ENCODE data around the gene RYR1. TPM values are rescaled to one million over a fixed set of nuclear protein-coding genes. Genes with fewer than 3 reads are reported as not detected.

The RYR1 gene
- total and polyA plus RNA-seq, 2 experiments from 2014 or later: 0.07 to 0.21 TPM

DNA sequence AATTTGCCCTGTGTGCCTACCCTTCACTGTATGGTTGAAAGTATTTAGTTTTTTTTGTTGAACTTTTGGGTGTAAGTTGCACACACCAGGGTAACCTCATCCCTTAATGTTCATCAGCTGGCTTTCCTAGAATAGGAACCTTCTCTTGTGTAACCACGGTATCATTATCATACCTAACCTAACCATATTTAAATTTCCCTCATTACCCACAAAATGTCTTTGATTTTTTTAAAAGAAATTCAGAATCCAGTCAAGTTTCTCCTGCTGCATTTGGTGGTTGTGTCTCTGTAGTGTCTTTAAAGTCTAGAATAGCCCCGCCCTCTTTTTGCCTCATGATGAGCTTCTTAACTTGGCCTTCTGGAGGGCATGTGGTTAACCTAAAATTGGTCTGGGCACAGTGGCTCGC lies 80.3 kb downstream of the RYR1 start:
- 96% methylated on average over 3 of the region's 3 CpGs for WGBS (ENCODE audit: low lambda C conversion rate, missing lambda C conversion rate)
- H3K4me1 ChIP-seq (ENCODE audit: insufficient read depth): no peaks in the 10 kb centered on the region

DNA sequence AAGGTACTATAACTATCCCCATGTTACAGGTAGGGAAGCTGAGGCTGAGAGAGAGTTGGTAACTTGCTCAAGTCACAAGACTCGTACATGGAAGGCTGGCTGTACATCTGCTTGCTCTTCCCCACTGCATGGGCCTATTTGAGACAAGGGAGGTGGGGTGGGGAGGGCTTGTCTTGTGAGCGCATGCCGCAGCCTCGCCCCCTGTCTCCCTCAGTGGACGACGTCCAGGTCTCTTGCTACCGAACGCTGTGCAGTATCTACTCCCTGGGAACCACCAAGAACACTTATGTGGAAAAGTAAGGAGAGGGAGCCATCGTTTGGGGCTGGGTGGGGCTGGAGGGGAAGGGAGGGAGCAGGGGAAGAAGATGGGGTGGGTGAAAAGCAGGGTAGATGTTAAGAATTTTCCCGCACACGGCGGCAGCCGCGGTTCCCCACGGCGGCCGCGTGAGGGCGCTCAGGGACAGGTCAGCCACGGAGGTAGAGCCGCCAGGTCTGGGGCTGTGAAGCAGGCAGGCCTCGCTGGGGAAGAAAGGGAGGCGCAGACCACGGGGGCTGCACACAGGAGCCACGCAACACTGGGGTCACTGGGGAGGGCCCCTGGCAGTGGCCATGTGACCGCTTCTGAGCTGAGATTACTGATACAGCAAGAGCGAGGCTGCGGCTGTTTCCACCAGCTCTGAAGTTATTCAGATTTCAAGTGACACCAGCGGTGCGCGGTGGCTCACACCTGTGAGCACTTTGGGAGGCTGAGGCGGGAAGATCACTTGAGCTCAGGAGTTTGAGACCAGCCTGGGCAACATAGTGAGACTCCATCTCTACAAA lies 81.5 kb downstream of the RYR1 start:
- Histone ChIP-seq H3K4me1 (ENCODE audit: insufficient read depth) (no peaks in the 10 kb centered on the region), H3K4me2 (no peak overlapping the region), H3K27me3 (no peaks in the 10 kb centered on the region), H3K36me3 (replicated peaks; ENCODE audit: insufficient read depth, low read depth) (no peaks in the 10 kb centered on the region), H3K27ac (no peak overlapping the region), H3K79me2 (no peaks in the 10 kb centered on the region), H3K9me3 (ENCODE audit: low read depth) (no peaks in the 10 kb centered on the region), H3K9me2 (replicated peaks; ENCODE audit: insufficient read depth) (no peaks in the 10 kb centered on the region), H4K20me1 (ENCODE audit: insufficient read depth, poor library complexity, severe bottlenecking) (no peaks in the 10 kb centered on the region), H2AFZ (peak overlapping the region; percentile 71), H3K4me3 (no peak overlapping the region)
- WGBS (ENCODE audit: low lambda C conversion rate, missing lambda C conversion rate): 53% methylated on average over 19 of the region's 32 CpGs
- DNase-seq (ENCODE audit: low spot score): peak; percentile 76
- TF ChIP-seq EZH2phosphoT487 (IDR thresholded peaks at IDR 0.05; ENCODE audit: low read depth, severe bottlenecking, unreplicated experiment): no peak
- TF ChIP-seq, protein P1, sequence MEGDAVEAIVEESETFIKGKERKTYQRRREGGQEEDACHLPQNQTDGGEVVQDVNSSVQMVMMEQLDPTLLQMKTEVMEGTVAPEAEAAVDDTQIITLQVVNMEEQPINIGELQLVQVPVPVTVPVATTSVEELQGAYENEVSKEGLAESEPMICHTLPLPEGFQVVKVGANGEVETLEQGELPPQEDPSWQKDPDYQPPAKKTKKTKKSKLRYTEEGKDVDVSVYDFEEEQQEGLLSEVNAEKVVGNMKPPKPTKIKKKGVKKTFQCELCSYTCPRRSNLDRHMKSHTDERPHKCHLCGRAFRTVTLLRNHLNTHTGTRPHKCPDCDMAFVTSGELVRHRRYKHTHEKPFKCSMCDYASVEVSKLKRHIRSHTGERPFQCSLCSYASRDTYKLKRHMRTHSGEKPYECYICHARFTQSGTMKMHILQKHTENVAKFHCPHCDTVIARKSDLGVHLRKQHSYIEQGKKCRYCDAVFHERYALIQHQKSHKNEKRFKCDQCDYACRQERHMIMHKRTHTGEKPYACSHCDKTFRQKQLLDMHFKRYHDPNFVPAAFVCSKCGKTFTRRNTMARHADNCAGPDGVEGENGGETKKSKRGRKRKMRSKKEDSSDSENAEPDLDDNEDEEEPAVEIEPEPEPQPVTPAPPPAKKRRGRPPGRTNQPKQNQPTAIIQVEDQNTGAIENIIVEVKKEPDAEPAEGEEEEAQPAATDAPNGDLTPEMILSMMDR (IDR thresholded peaks at IDR 0.05; ENCODE audit: poor library complexity): peak; percentile 86
- TF ChIP-seq EZH2 (IDR thresholded peaks at IDR 0.05; ENCODE audit: borderline replicate concordance): no peak

More for the DNA sequence above, 80.3 kb downstream of the RYR1 start:
- TF ChIP-seq, protein P1 (IDR thresholded peaks at IDR 0.05; ENCODE audit: poor library complexity): no peak
- no peak for TF ChIP-seq EZH2 (IDR thresholded peaks at IDR 0.05; ENCODE audit: borderline replicate concordance)
- TF ChIP-seq EZH2phosphoT487 (IDR thresholded peaks at IDR 0.05; ENCODE audit: low read depth, severe bottlenecking, unreplicated experiment): no peak
- Histone ChIP-seq H4K20me1 (ENCODE audit: insufficient read depth, poor library complexity, severe bottlenecking) (no peaks in the 10 kb centered on the region), H3K4me2 (no peak overlapping the region), H3K79me2 (no peaks in the 10 kb centered on the region), H3K36me3 (replicated peaks; ENCODE audit: insufficient read depth, low read depth) (no peaks in the 10 kb centered on the region), H3K9me2 (replicated peaks; ENCODE audit: insufficient read depth) (no peaks in the 10 kb centered on the region), H3K4me3 (no peak overlapping the region), H3K27me3 (no peaks in the 10 kb centered on the region), H3K27ac (no peak overlapping the region), H2AFZ (no peak overlapping the region), H3K9me3 (ENCODE audit: low read depth) (no peaks in the 10 kb centered on the region)
- no peak for DNase-seq (ENCODE audit: low spot score)

DNA sequence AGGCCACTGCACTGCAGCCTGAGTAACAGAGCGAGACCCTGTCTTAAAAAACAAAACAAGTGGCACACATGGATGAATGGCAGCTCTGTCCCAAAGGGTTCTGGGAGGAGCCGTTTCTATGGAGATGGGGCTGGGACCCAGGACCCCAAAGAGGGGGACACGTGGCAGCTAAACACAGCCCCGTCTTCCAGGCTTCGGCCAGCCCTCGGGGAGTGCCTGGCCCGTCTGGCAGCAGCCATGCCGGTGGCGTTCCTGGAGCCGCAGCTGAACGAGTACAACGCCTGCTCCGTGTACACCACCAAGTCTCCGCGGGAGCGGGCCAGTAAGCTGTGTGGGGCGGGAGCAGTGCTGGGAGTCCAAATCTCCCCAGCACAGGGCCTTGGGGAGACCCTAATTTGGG lies 82.4 kb downstream of the RYR1 start:
- no peaks in the 10 kb centered on the region for H4K20me1 ChIP-seq (ENCODE audit: insufficient read depth, poor library complexity, severe bottlenecking)
- H3K4me2 ChIP-seq: no peak overlapping the region
- H2AFZ ChIP-seq: no peak overlapping the region
- TF ChIP-seq, protein P1 (IDR thresholded peaks at IDR 0.05; ENCODE audit: poor library complexity): no peak
- TF ChIP-seq EZH2 (IDR thresholded peaks at IDR 0.05; ENCODE audit: borderline replicate concordance): no peak
- TF ChIP-seq EZH2phosphoT487 (IDR thresholded peaks at IDR 0.05; ENCODE audit: low read depth, severe bottlenecking, unreplicated experiment): no peak
- no peaks in the 10 kb centered on the region for H3K9me2 ChIP-seq (replicated peaks; ENCODE audit: insufficient read depth)
- H3K27me3 ChIP-seq: no peaks in the 10 kb centered on the region
- WGBS (ENCODE audit: low lambda C conversion rate, missing lambda C conversion rate): 93% methylated on average over 17 of the region's 17 CpGs
- no peak overlapping the region for H3K27ac ChIP-seq
- H3K79me2 ChIP-seq: no peaks in the 10 kb centered on the region
- H3K36me3 ChIP-seq (replicated peaks; ENCODE audit: insufficient read depth, low read depth): no peaks in the 10 kb centered on the region
- no peak for DNase-seq (ENCODE audit: low spot score)
- H3K4me1 ChIP-seq (ENCODE audit: insufficient read depth): no peaks in the 10 kb centered on the region
- H3K9me3 ChIP-seq (ENCODE audit: low read depth): no peaks in the 10 kb centered on the region
- no peak overlapping the region for H3K4me3 ChIP-seq

Measured in hepatocyte (in vitro differentiated cells).